Thyroid gland (tissue), 4 donors: ENCODE results near the gene RAB3GAP1.

Experiments used
- CTCF ChIP-seq, 6 experiments: fragments of 200-600 bp in 3 of 6; fragments of 450-650 bp in 3 of 6; sonication (generic) in 3 of 6; IDR thresholded peaks; one replicate each; pipeline ENCODE4 v1.5.1; 2016 to 2019; ENCODE audit warnings: antibody characterized with exemption in 6 of 6, mild to moderate bottlenecking in 2 of 6, inconsistent platforms in 1 of 6, moderate library complexity in 1 of 6
- POLR2A ChIP-seq, 2 donors: fragments of 450-650 bp; IDR thresholded peaks; one replicate each; pipeline ENCODE4 v1.6.1; 2017; ENCODE audit warnings: antibody characterized with exemption in 2 of 2, mild to moderate bottlenecking in 2 of 2, moderate library complexity in 1 of 2

DNA sequence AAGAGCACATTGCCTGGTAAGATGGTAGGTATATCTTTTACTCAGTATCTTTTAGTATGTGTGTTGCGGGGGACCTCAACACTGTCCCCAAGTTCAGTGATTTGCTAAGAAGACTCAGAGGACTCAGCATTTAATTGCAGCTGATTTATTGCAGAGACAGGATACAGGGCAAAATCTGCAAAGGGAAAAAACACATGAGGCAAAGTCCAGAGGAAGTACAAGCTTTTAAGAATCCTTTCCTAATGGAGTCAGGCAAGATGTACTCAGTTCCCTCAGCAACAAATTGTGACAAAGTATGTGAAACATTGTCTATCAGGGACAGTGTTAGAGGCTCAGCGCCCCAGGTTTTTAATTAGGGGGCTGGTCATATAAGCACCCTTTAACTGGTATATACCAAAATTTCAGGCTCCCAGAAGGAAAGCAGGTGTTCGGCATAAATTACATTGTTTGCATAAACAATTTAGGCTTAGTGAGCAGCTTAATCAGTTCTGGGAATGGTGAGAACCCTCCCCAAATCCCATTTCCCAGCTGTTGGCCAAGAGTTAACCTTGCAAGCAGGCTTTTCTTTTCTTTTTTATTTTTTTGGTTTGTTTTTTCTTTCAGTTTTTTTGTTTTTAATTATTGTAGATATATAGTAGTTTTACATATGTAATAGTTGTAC, 41.7 kb downstream of the RAB3GAP1 start:
- TF ChIP-seq POLR2A (IDR thresholded peaks at IDR 0.05) (no peak), CTCF (IDR thresholded peaks at IDR 0.05) (no peak)
